K562 (cell line): ENCODE measurements around the gene NPVF. TPM values are rescaled to one million over a fixed set of nuclear protein-coding genes. Genes with fewer than 3 reads are reported as not detected.
A peak's percentile ranks its signal among the peaks of the same experiment; 100 is the strongest.

Source experiments
- GMEB1 ChIP-seq: fragments of 250-450 bp; sonication (Bioruptor Pico); IDR thresholded peaks from 2 replicates; pipeline ENCODE4 v1.4.0; 2020; ENCODE audit warnings: mild to moderate bottlenecking
- polyA plus RNA-seq, 8 experiments: library from polyadenylated mRNA; depleted of rRNA in 4 of 8; stranded (reverse) in 5 of 8; unstranded in 3 of 8; fragments of >200 nt; fragmentation: Nextera tagmentation in 2 of 8; fragmentation: Illumina TruSeq in 1 of 8; extraction: Ambion mirVana in 2 of 8; extraction: Trizol in 1 of 8; gene quantifications; 2 replicates each; pipeline versions ENCODE4 v1.2.1 to v1.2.3, GENCODE V29; 2011 to 2014; ENCODE audit warnings: inconsistent platforms in 1 of 8, missing spikeins in 1 of 8
- total RNA-seq, 7 experiments: library from RNA; depleted of rRNA in 6 of 7; stranded (reverse); fragments of >200 nt in 6 of 7; fragmentation: Illumina TruSeq in 2 of 7; extraction: Trizol in 2 of 7; gene quantifications; 2 replicates each; pipeline versions ENCODE4 v1.2.1 to v1.2.3, GENCODE V29; 2011 to 2021; ENCODE audit warnings: low replicate concordance in 1 of 7
- TF ChIP-seq, protein P1 (sequence below), 2 experiments: fragments of 450-650 bp; formaldehyde crosslinking in 1 of 2; IDR thresholded peaks; 2 replicates each; pipeline versions ENCODE4 v1.4.0 to v1.6.1; 2014 to 2020; ENCODE audit warnings: mild to moderate bottlenecking in 2 of 2, borderline replicate concordance in 1 of 2, low read depth in 1 of 2

The NPVF gene
- total and polyA plus RNA-seq, 9 of the 15 experiments (the other 6 are each of a cell fraction or from before 2014, with no cell fraction given), result not detected

DNA sequence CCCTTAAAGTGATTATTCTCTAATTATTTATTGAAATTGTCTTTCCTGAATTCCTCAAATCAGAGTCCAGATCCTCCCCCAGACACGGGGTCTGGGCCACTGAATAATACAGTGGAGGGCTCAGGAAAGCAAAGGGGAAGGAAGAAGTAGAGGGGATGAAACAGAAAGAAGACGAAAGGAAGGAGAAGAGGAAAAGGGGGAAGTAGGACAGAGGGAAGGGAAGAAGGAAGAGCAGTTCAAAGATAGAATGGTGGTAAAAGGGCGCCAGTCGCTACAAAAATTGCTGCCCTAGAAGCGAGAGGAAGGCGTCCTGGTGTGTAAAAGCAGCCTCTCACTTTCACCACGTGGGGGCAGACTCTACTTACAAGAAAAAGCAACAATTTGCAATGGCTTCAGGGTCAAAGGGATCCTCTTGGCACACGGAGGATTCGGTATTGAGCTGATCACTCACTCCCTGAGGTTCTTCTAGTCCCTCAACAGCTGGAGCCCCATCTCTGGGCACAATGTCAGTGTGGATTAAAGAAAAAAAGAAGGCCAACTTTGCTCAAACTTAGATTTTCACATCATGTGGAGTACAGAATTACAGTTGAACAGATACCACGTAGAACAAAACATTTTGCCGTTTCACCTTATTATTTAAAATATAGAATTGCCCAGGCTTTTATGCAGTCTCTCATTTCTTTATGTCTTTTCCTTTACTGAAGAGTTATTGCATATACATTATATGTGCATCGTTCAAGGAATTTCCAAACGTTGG is 31.4 kb upstream of the NPVF start (continued):
- TF ChIP-seq, protein P1, sequence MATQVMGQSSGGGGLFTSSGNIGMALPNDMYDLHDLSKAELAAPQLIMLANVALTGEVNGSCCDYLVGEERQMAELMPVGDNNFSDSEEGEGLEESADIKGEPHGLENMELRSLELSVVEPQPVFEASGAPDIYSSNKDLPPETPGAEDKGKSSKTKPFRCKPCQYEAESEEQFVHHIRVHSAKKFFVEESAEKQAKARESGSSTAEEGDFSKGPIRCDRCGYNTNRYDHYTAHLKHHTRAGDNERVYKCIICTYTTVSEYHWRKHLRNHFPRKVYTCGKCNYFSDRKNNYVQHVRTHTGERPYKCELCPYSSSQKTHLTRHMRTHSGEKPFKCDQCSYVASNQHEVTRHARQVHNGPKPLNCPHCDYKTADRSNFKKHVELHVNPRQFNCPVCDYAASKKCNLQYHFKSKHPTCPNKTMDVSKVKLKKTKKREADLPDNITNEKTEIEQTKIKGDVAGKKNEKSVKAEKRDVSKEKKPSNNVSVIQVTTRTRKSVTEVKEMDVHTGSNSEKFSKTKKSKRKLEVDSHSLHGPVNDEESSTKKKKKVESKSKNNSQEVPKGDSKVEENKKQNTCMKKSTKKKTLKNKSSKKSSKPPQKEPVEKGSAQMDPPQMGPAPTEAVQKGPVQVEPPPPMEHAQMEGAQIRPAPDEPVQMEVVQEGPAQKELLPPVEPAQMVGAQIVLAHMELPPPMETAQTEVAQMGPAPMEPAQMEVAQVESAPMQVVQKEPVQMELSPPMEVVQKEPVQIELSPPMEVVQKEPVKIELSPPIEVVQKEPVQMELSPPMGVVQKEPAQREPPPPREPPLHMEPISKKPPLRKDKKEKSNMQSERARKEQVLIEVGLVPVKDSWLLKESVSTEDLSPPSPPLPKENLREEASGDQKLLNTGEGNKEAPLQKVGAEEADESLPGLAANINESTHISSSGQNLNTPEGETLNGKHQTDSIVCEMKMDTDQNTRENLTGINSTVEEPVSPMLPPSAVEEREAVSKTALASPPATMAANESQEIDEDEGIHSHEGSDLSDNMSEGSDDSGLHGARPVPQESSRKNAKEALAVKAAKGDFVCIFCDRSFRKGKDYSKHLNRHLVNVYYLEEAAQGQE (IDR thresholded peaks at IDR 0.05; ENCODE audit: borderline replicate concordance), result peak; percentile 76
- TF ChIP-seq, protein P1 (CRISPR knock-in tag; IDR thresholded peaks at IDR 0.05; ENCODE audit: low read depth), result no peak
- no peak for TF ChIP-seq GMEB1 (CRISPR knock-in tag)
